Kidney tubule cell (primary cell): Measurements from ENCODE around the gene ZP1.
A peak's percentile ranks its signal among the peaks of the same experiment; 100 is the strongest.
"Not testable (repeated sequence)": the region's sequence is repeated elsewhere in the genome, so short reads cannot be mapped to it uniquely, and the experiment has no call there.

Experiments
- DNase-seq: peaks from one replicate; pipeline ENCODE4 v3.0.0-alpha.2; 2018; ENCODE audit warnings: low spot score

ZP1 gene, protein sequence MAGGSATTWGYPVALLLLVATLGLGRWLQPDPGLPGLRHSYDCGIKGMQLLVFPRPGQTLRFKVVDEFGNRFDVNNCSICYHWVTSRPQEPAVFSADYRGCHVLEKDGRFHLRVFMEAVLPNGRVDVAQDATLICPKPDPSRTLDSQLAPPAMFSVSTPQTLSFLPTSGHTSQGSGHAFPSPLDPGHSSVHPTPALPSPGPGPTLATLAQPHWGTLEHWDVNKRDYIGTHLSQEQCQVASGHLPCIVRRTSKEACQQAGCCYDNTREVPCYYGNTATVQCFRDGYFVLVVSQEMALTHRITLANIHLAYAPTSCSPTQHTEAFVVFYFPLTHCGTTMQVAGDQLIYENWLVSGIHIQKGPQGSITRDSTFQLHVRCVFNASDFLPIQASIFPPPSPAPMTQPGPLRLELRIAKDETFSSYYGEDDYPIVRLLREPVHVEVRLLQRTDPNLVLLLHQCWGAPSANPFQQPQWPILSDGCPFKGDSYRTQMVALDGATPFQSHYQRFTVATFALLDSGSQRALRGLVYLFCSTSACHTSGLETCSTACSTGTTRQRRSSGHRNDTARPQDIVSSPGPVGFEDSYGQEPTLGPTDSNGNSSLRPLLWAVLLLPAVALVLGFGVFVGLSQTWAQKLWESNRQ

DNA sequence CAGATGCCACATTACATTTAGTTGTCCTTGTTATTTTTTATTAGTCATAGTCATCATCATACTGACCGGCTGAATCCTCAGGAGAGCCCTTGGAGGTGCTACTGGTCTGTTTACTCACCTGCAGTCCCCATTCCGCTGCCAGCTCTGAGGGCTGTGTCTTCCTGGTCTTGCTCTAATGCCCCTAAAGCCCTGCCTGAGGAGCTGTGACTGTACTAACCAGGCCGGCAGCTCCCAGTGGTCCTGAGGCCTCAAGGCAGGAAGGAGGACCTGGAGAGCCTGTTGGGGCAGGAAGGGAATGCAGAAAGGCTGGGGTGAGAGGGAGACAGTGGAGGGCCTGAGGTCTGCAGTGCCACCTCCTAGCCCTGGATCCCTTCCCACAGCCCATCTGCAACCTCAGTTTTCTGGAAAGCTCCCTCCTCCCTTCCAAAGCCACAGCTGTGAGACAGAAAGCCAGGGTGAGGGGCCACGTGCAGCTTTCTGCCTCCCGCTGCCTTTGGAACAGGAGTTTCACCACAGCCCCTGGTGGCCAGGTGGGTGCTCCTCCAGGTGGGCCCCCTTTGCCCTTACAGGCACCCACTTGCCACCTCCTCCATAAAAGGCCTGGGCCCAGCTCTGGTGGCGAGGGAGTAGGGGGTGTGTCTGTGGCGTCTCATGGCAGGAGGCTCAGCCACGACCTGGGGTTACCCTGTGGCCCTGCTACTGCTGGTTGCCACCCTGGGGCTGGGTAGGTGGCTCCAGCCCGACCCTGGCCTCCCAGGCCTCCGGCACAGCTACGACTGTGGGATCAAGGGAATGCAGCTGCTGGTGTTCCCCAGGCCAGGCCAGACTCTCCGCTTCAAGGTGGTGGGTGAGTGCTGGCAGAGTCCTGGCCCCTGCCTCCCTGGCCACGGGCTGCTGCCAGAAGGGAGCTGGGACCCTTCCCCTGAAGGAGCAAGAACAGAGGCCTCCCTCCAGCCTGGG lies at the start of gene ZP1:
Gene ZP1 (plus strand): TSS at position 632 of the 960 bp plus-strand sequence. CDS start 20 bp downstream, at position 652.
- peak; percentile 47 for DNase-seq

DNA sequence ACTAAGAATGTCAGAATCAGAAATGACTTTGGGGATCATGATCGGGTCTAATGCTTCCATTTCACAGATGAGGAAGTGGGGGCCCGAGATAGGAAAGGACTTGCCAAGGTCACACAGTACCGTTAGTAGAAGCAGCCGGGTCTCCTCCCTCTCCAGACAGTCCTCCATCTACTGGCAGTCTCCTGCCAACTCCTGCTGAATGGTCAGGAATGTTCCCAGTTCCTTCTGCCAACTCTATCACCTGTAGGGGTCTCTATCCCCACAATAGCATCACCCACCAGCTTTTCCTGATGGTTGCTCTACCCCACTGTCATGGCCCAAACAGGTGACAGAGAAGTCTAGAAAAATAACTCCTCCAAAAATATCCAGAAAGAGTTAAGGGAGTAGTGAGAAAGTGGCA lies 49.3 kb upstream of the ZP1 start:
- no peak for DNase-seq

DNA sequence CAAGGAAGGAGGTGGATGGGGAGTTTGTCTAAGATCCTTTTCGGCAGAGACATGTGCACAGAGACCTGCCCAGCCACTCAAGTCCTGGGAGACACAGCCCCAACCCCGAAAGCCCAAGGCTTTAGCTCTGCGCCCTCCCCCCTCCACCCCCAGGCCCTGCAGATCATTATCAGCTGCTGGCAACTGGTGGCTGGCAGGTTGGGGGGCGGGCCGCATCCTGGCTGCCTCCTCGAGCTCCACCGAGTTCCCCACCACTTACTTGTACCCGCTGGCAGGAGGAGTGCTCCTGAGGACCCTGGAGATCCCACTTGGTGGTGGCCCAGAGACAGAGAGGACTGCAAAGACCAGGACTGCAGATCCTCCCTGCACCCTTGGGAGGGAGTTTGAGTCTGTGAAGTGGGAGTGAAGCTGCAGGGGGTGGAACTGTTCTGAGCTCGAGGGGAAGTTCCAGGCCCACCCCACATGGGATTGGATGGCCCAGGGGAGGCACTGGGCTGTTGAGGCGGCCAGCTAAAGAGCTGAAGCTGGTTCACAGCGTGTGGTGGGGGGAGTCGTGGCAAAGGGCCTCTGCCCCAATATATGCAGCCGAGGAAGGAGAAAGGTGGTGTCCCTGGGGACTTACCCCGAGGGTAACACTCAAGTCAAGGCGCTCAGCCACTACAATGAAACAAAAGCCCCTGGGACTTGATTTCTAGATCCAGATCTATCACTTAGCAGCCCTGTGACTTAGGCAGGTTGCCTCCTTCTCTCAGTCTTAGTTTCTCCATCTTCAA lies 45.3 kb upstream of the ZP1 start:
- DNase-seq, result no peak

DNA sequence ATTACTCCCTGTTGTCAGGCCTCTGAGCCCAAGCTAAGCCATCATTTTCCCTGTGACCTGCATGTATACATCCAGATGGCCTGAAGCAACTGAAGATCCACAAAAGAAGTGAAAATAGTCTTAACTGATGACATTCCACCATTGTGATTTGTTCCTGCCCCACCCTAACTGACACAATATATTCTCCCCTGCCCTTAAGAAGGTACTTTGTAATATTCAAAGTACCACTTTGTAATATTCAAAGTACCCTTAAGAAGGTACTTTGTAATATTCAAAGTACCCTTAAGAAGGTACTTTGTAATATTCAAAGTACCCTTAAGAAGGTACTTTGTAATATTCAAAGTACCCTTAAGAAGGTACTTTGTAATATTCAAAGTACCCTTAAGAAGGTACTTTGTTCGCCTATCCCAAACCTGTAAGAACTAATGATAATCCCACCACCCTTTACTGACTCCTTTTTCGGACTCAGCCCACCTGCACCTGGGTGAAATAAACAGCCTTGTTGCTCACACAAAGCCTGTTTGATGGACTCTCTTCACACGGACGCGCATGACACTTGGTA lies 43.5 kb upstream of the ZP1 start:
- not testable (repeated sequence) for DNase-seq

DNA sequence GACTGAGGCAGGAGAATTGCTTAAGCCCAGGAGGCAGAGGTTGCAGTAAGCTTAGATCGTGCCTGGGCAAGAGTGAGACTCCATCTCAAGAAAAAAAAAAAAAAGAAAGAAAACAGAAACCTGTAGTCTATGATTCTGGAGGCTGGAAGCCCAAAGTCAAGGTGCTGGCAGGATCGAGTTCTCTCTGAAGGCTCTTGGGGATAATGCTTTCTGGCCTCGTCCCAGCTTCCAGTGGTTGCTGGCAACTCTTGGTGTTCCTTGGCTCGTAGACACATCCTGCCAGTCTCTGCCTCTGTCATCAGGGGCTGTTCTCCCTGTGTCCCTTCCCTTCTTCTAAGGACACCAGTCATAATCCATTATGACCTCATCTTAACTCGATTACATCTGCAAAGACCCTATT lies 42.2 kb upstream of the ZP1 start:
- no peak for DNase-seq

DNA sequence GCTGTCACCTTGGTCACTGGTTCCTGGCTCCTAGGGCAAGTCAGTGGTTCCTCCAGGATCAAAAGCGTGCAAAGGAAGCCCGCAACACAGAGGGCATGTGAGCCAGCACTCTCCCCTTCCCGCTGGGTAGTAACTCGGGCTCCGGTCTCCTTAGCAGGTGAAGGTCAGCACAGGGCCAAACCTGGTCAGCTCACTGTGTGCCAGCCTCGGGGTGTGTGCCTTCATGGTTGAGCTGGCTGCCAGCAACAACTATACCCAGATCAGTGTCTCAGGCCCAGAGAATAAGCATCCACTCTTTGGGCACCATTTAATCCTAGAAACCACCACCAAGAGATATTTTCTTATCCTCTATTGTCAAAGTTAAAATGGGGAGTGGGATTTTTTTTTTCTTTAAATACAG lies 41.6 kb upstream of the ZP1 start:
- DNase-seq, result no peak

DNA sequence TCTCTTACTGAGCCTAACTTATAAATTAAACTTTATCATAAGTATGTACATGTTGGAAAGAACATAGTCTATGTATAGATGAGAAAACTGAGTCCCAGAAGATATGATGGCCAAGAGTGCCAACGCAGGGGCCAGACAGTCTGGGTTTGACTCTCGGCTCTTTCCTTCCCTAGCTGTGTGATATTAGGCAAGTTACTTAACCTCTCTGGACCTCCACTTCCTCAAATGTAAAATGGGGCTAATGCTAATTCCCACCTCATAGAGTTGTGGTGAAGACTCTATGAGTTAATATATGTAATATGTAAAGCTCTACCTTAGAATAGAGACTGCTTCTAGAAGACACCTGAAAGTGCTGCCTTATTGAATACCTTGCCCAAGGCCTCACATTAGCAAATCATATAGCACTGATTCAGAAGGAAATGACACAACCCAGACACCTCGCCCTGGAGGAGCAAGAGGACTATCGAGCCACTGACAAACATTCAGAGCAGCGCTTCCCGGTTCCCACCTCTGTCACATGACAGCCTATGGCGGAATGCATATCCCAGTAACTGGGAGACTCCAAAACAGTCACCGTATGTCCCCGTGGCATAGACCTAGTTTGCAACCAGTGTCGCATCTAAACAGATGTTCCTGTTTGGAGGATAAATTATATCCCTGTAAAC lies 36.7 kb upstream of the ZP1 start:
- no peak for DNase-seq

DNA sequence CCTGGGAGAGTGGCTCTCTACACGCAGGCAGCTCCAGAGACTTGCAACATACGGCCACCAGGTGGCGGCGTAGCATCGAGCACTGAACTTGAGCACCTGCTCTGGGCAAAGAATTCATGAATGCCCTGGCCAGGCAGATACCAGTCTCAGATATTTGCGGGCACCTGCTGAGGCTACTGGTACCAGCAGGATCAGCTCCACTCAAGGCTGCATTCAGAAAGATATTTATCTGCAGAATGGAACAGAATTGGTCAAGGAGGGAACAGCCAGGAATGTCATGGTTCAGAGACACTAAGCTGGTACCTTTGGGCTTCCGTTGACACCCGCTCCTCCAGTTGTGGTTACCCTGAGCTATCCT lies 36.2 kb upstream of the ZP1 start:
- DNase-seq, result peak; percentile 84

DNA sequence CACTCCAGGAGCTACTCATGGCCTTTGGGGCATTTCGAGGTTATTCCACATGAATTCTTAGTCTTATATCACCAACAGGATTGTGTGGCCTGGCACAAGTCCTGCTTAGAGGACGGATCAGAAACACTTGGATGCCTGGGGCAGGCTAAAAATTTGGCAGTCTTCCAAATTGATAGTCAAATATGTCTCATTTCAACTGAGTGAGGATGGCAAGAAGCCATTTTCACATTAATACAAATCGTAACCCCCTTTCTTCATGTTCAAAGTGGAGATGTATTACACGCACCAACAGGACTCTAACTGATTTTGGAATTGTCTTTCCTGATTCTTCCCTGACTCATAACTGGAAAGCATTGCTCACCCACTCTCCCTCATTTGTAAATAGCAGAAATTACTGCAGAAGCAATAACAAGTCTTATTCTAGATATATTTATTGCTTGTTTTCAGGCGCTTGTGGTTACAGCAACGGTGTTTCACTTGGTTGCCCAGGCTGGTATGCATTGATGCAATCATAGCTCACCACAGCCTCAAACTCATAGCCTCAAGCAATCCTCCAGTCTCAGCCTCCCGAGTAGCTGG lies 35.8 kb upstream of the ZP1 start:
- peak; percentile 79 for DNase-seq

DNA sequence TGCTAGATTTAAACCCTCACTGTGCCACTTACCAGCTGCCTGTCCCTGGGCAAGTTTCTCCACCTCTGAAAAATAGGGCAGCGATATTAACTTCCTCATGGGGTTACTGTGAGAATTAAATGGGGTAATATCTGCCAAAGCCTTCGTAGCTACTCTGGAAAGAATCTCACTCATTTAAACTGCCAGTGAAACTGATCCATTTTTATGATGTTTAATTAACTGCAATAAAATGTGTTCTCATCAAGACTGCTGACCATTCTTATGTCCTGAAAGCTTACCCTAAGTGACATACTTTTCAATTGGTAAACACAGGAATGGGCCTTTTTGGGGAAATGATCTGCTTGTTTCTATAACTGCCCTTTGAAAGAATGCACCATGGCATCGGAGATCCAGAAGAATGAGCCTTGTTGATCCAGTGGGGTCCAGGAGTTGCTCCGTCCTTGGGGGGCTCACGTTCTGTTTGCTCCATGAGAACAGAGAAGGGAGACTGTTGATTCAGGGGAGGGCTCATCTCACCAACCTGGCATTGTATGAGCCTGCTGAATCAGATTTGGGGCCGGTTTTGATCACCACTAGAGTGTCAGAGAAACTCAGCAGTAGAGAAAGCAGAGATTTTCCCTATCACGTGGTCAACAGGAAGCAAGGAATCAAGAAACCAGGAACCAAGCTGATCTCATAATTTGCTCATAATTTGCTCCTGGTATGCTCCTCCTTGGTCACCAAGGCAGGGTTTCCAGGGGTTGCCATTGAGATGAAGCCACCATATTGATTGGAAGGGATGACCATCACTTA lies 32.4 kb upstream of the ZP1 start:
- peak; percentile 36 for DNase-seq

DNA sequence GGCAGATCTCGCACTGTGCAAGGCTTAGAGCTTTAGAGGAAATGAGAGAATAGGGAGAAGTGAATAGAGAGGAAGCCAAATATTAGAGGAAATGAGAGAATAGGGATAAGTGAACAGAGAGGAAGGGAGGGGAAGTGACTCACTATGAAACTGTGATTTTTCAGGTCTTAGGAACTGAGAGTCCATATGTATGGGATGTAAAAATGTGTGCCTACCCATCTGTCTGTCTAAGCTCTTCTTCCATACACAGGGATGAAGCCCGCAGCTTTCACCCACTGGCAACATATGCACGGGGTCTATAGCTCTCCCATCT lies 31.9 kb upstream of the ZP1 start:
- DNase-seq, result no peak

DNA sequence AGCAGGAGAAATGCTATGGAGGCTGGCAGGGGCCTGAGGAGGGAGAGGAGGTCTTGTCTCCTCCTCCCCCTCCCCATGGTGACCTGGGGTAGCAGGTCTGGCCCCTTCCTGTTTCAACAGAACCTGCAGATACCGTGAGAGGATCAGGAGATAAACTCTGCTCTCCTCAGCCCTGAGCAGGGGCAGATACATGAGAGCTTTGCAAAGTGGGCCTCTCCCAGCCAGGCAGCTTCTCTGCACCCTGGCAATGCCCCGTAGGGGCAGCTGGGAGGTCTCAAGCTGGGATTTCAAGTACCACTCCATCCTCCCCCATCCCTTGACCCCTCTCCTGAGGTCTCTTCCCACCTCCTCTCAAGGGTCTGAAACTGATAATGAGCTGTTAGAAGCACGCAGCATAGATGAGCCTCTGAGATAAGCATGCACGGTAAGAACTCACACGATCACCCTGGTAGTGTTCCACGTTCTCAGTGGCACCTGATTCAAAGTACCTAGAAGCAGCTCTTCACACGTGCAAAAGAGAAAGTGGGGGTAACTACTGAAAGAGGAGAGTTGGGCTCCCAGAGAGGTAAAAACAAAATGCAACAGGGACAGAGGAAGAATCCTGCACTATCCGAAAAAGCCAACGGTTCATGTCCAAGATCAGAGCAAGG lies 30.4 kb upstream of the ZP1 start:
- no peak for DNase-seq

DNA sequence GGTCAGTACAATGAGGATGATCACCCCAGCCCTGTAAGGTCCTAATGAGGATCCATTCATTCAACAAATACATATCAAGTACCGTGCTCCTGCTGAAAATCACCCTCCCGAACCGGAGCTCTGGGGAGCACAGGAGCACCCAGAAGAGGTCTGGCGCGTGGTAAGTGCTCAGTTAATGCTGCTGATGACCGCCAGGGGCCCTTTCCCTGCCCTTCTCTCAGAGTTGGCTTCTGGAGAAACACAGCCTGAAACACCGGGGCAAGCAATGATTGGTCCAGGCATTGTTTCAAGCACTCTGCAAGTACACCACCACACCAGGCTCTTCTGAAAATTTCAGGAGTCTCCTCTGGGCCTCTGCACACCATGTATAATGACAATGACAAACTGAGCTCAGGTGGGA lies 29.2 kb upstream of the ZP1 start:
- no peak for DNase-seq

DNA sequence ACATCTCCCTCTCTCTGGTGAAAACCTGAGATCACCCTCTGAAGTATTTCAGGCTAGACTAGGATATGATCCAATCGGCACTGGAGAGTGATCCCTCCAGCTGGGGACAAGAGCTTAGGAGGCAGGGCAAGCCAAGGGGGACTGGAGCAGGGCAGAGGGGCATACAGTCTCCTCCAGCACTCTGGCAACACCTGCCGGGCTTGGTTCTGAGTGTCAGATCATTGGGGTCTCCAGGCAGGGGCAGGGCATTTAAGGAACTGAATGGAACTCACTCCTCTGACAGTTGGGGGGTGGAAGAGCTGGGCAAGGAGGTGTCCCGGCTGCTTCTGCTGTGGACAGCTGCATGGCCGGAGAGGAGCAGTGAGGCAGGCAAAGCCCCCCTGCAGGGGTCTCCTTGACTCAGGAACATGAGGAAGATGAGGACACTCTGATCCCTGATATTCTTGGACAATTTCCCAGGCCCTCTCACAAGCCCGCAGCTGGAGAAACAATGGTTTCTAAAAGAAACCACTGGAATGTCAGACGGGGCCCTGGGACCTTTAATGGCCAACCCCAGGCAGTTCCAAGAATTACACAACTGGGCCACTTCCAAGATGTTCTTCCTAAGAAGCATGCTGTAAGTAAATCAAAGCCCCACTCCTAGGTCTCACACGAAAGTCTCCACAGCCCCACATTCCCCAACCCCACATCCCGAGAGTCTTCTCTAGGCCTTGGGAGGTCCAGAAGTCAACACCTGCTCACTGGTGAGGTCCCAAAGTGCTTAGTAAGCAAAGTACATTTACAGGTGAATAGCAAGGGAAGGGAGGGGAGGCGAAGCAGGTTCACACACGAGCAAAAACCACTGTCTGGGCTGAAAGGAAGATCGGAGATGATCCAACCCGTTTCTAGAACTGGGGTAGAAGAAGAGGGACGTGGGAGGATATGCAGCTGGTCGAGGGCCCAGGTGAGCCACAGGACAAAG lies 26.6 kb upstream of the ZP1 start:
- DNase-seq, result peak; percentile 27

DNA sequence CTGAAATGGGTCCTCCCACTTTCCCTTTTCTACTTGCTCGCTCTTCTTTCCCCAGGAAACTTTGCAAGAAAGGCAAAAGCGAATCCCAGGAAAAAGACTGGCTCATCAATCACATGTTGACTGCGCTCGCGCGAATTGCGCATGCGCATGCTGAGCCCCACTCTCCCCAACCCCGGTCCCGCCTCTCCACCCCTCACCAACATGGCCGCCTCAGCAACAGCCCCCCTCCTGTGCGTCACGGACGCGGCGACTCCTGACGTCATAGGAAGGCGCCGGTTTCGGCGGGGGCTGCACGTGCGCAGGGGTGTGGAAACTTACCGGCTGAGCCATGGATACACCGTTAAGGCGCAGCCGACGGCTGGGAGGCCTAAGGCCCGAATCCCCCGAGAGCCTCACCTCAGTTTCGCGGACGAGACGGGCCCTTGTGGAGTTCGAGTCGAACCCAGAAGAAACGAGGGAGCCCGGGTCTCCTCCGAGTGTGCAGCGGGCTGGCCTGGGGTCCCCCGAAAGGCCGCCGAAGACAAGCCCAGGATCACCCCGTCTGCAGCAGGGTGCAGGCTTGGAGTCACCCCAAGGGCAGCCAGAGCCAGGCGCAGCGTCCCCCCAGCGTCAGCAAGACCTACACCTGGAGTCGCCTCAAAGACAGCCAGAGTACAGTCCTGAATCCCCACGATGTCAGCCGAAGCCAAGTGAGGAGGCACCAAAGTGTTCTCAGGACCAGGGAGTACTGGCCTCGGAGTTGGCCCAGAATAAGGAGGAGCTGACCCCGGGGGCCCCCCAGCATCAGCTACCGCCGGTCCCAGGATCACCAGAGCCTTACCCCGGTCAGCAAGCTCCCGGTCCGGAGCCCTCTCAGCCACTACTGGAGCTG lies 25.3 kb upstream of the ZP1 start, which contains the start of gene CCDC86:
Gene CCDC86 (plus strand): TSS at position 317 of the 871 bp plus-strand sequence. CDS start 12 bp downstream, at position 329.
- DNase-seq, result peak; percentile 96

DNA sequence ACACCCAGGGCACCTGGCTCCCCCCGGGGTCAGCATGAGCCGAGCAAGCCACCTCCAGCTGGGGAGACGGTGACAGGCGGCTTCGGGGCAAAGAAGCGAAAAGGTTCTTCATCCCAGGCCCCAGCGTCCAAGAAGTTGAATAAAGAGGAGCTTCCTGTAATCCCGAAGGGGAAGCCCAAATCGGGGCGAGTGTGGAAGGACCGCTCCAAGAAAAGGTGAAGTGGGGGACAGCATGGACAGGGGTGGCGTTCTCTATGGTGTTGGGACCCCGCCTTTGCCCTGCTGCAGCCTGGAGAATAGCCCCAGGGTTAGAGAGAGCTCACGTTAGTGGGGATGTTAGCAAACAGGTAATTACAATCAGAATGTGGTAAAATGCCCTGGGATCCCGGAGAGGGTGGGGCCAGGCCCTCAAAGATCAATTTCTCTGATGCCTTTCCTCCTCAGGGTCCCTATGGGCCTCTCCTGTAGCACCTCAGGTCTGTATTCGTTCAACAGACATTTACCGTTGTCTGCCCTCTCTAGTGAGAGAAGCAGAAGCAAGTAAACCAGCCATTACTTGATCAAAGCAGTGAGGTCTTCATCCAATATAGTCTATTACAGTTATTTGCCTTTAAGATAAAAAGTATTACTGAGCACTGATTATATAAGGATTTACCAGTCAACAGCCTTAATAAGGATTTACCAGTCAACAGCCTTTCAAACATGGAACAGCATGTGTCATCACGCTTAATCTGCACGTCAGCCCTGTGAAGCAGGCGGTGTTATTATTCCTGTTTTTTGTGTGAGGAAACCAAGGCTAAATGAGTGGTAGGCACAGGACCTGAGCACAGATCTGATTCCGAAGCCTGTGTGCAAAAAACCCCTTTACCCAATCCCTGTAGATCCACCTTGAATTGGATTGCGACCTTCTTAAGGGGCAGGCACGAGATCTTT lies 24.4 kb upstream of the ZP1 start:
- no peak for DNase-seq
